Caco-2 (cell line): ENCODE data around the gene KLHL6. TPM values are rescaled to one million over a fixed set of nuclear protein-coding genes. Genes with fewer than 3 reads are reported as not detected.

Source experiments
- BruUV-seq: library from RNA; stranded (reverse); fragments of 400-500 nt; replicated peaks from 2 replicates; lab custom pipeline; 2021; lab: Mats Ljungman, UMichigan
- CTCF ChIA-PET: fragments of 300-600 bp; sonication (Branson Sonifier 250); formaldehyde crosslinking; loops from one replicate; lab custom pipeline; 2022; ENCODE audit warnings: antibody characterized with exemption; lab: Charles Lee
- POLR2A ChIA-PET: fragments of 300-600 bp; sonication (Branson Sonifier 250); formaldehyde crosslinking; loops from one replicate; lab custom pipeline; 2022; ENCODE audit warnings: antibody characterized with exemption; lab: Charles Lee
- DNase-seq, 2 experiments: peaks; one replicate each; pipeline versions ENCODE4 v3.0.0 to v3.0.0-alpha.2; 2020 to 2022
- H3K27me3 ChIP-seq: replicated peaks from 2 replicates; pipeline ENCODE4 v1.6.0; 2011; ENCODE audit warnings: low read length; ENCODE audit not compliant: control insufficient read depth, insufficient read depth
- H3K36me3 ChIP-seq: 2 replicates; pipeline ENCODE4 v1.5.1; 2011; ENCODE audit warnings: low read length; ENCODE audit not compliant: control insufficient read depth, insufficient read depth
- H3K4me1 ChIP-seq: fragments of 250-450 bp; sonication (Bioruptor Pico); 2 replicates; pipeline ENCODE4 v1.5.1; 2020; ENCODE audit warnings: mild to moderate bottlenecking
- H3K4me3 ChIP-seq: 2 replicates; pipeline ENCODE4 v1.5.1; 2011; ENCODE audit warnings: low read depth, mild to moderate bottlenecking, control low read depth, low read length
- H3K9me3 ChIP-seq: fragments of 250-450 bp; sonication (Bioruptor Pico); 2 replicates; pipeline ENCODE4 v1.5.1; 2020; ENCODE audit warnings: mild to moderate bottlenecking, moderate library complexity
- H3K27ac Mint-ChIP-seq: one replicate; pipeline ENCODE4 v1.8.0; 2022; ENCODE audit warnings: mixed read lengths; ENCODE audit not compliant: unreplicated experiment
- H3K27me3 Mint-ChIP-seq: one replicate; pipeline ENCODE4 v1.8.0; 2022; ENCODE audit warnings: mixed read lengths; ENCODE audit not compliant: insufficient read depth, unreplicated experiment
- H3K36me3 Mint-ChIP-seq: one replicate; pipeline ENCODE4 v1.8.0; 2022; ENCODE audit warnings: mild to moderate bottlenecking, mixed read lengths; ENCODE audit not compliant: insufficient read depth, unreplicated experiment
- H3K4me1 Mint-ChIP-seq: one replicate; pipeline ENCODE4 v1.8.0; 2022; ENCODE audit warnings: low read depth, mixed read lengths; ENCODE audit not compliant: unreplicated experiment
- H3K4me3 Mint-ChIP-seq: one replicate; pipeline ENCODE4 v1.8.0; 2022; ENCODE audit warnings: mild to moderate bottlenecking, moderate library complexity, mixed read lengths; ENCODE audit not compliant: unreplicated experiment
- H3K9me3 Mint-ChIP-seq: one replicate; pipeline ENCODE4 v1.8.0; 2022; ENCODE audit warnings: mixed read lengths; ENCODE audit not compliant: unreplicated experiment
- CTCF ChIP-seq, 2 experiments: fragments of 200-600 bp in 1 of 2; IDR thresholded peaks; 1 replicate in 1 of 2; 2 replicates in 1 of 2; pipeline versions ENCODE4 v1.5.1 to v1.8.0; 2011 to 2022; ENCODE audit warnings: antibody characterized with exemption in 1 of 2, control low read depth in 1 of 2, inconsistent platforms in 1 of 2, low read depth in 1 of 2, low read length in 1 of 2, mild to moderate bottlenecking in 1 of 2, moderate library complexity in 1 of 2; ENCODE audit not compliant: insufficient read depth in 1 of 2, severe bottlenecking in 1 of 2, unreplicated experiment in 1 of 2
- intact Hi-C: fragments of 100-400 bp; cut with micrococcal nuclease; formaldehyde crosslinking; loops from one replicate; pipeline ENCODE4 v1.10.0; 2022; ENCODE audit not compliant: unreplicated experiment
- total RNA-seq: library from RNA; stranded (reverse); gene quantifications from 2 replicates; pipeline ENCODE4 v1.2.3, GENCODE V29; 2022

KLHL6 gene
- total RNA-seq, 1 experiment from 2014 or later, result not detected

- peak overlapping the region; percentile 15 for H3K4me3 Mint-ChIP-seq
- peak overlapping the region; percentile 48 for H3K27ac Mint-ChIP-seq
- BruUV-seq, result no TSS peak
- H3K4me1 Mint-ChIP-seq, result peaks cover 18% of the 10 kb centered on the region
- H3K4me1 ChIP-seq, result peaks cover 20% of the 10 kb centered on the region
- no peaks in the 10 kb centered on the region for H3K36me3 ChIP-seq
- CTCF ChIA-PET, result no interaction called here
- intact Hi-C loops, result no loop called here
- H3K27me3 ChIP-seq, result no peaks in the 10 kb centered on the region
- no peaks in the 10 kb centered on the region for H3K9me3 ChIP-seq
- peak; percentile 27 to 50 for DNase-seq
- H3K4me3 ChIP-seq, result no peak overlapping the region
- POLR2A ChIA-PET, result interaction anchor here (0.5 kb wide), 2 partner anchors 19 to 958 kb away, joined by 3 to 5 read pairs; no protein-coding TSS in a partner anchor
- H3K27me3 Mint-ChIP-seq, result no peaks in the 10 kb centered on the region
- no peaks in the 10 kb centered on the region for H3K36me3 Mint-ChIP-seq
- TF ChIP-seq CTCF (IDR thresholded peaks at IDR 0.05; ENCODE audit: insufficient read depth in 1 of 2, low read depth in 1 of 2, low read length in 1 of 2, severe bottlenecking in 1 of 2, unreplicated experiment in 1 of 2), result no peak
- H3K9me3 Mint-ChIP-seq, result no peaks in the 10 kb centered on the region
Observed at GRCh38 chr3:183533412-183534132, 21.9 kb downstream of the KLHL6 start.

DNA sequence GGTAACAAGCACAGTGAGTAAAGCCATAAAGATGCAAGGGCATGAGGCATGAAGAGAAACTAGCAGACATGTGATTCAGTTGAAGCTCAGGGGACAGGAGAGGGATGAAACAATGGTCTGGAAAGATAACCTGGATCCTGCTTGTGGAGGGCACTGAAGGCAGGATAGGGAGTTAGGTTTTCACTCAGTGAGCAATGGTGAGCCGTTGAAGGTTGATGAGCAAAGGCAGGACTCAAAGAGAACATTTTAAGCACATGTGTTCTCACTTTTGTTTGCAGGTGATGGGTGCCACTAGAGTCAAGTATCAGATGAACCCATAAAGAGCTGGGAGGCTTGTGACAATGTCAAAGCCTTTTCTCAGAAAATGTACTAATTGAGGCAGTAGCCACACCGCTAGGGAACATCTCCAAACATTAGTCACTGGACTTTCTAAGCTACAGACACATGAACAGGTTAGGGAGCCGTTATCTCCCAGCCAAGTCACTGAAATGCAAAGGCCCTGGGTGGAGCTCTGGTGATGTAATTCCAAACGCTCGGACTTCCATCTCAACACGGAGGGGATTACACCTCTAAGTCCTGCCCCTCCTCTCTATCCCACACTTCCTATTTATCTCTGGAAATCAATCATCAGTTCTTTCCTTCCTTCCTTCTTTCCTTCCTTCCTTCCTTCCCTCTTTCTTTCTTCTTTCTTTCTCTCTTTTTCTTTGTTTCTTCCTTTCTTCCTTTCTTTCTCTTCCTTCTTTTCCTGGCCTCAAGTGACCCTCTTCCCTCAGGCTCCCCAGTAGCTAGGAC lies 22.7 kb downstream of the KLHL6 start:
- Mint-ChIP-seq H3K27me3 (no peaks in the 10 kb centered on the region), H3K4me3 (peak overlapping the region; percentile 15), H3K4me1 (peaks cover 18% of the 10 kb centered on the region), H3K9me3 (no peaks in the 10 kb centered on the region), H3K27ac (peak overlapping the region; percentile 48), H3K36me3 (no peaks in the 10 kb centered on the region)
- ChIA-PET CTCF (no interaction called here), POLR2A (interaction anchor here (0.5 kb wide), 1 partner anchor 958 kb away, joined by 3 read pairs; no protein-coding TSS in a partner anchor)
- intact Hi-C loops, result no loop called here
- no TSS peak for BruUV-seq
- DNase-seq, result peak; percentile 27 to 48
- H3K36me3 ChIP-seq, result no peaks in the 10 kb centered on the region
- peaks cover 20% of the 10 kb centered on the region for H3K4me1 ChIP-seq
- no peaks in the 10 kb centered on the region for H3K27me3 ChIP-seq
- no peaks in the 10 kb centered on the region for H3K9me3 ChIP-seq
- H3K4me3 ChIP-seq, result no peak overlapping the region
- TF ChIP-seq CTCF (IDR thresholded peaks at IDR 0.05; ENCODE audit: insufficient read depth in 1 of 2, low read depth in 1 of 2, low read length in 1 of 2, severe bottlenecking in 1 of 2, unreplicated experiment in 1 of 2), result no peak

DNA sequence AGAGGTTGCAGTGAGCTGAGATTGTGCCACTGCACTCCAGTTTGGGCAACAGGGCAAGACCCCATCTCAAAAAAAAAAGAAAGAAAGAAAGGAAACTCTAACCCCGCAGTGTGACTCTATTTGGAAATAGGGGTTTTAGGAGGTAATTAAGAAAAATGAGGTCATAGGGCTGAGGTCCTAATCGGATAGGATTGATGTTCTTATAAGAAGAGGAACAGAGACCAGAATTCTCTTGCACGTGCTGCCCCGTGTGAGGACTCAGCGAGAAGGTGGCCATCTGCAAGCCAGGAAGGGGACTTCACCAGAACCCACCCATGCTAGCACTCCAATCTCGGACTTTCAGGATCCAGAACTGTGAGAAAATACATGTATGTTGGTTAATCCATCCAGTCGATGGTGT lies 25.8 kb downstream of the KLHL6 start:
- intact Hi-C loops, result no loop called here
- Mint-ChIP-seq H3K27ac (no peak overlapping the region), H3K9me3 (no peaks in the 10 kb centered on the region), H3K27me3 (no peaks in the 10 kb centered on the region), H3K4me1 (peaks cover 18% of the 10 kb centered on the region), H3K36me3 (no peaks in the 10 kb centered on the region), H3K4me3 (no peak overlapping the region)
- CTCF ChIA-PET, result no interaction called here
- no peak overlapping the region for H3K4me3 ChIP-seq
- H3K9me3 ChIP-seq, result no peaks in the 10 kb centered on the region
- no peaks in the 10 kb centered on the region for H3K36me3 ChIP-seq
- POLR2A ChIA-PET, result no interaction called here
- peaks cover 20% of the 10 kb centered on the region for H3K4me1 ChIP-seq
- DNase-seq, result no peak
- no TSS peak for BruUV-seq
- no peaks in the 10 kb centered on the region for H3K27me3 ChIP-seq
- no peak for TF ChIP-seq CTCF (IDR thresholded peaks at IDR 0.05; ENCODE audit: insufficient read depth in 1 of 2, low read depth in 1 of 2, low read length in 1 of 2, severe bottlenecking in 1 of 2, unreplicated experiment in 1 of 2)
